Endothelial cell of umbilical vein (primary cell): Measurements from ENCODE around the gene DCLK1. TPM values are rescaled to one million over a fixed set of nuclear protein-coding genes. Genes with fewer than 3 reads are reported as not detected.

Experiments used
- BruUV-seq: library from RNA; stranded (reverse); fragments of 400-500 nt; replicated peaks from 2 replicates; lab custom pipeline; 2021; lab: Mats Ljungman, UMichigan
- CTCF ChIA-PET: fragments of 300-600, 350-600 bp; sonication (Branson Sonifier 250); formaldehyde crosslinking; loops from one replicate; lab custom pipeline; 2021; ENCODE audit warnings: antibody characterized with exemption, inconsistent platforms; lab: Charles Lee
- POLR2A ChIA-PET: fragments of 300-600, 350-600 bp; sonication (Branson Sonifier 250); formaldehyde crosslinking; loops from one replicate; lab custom pipeline; 2021; ENCODE audit warnings: antibody characterized with exemption, inconsistent platforms; lab: Charles Lee
- DNase-seq: peaks from one replicate; pipeline ENCODE4 v3.0.0-alpha.2; 2011; ENCODE audit warnings: low read depth, low spot score
- FAIRE-seq: peaks from 2 replicates; lab custom pipeline; 2011; peaks lifted over from hg19 to GRCh38; lab: Jason Lieb, UNC
- H2AFZ ChIP-seq: 2 replicates; pipeline ENCODE4 v1.6.0; 2012; ENCODE audit warnings: low read depth, low read length, control low read depth, inconsistent platforms
- H3K27ac ChIP-seq: 2 replicates; pipeline ENCODE4 v1.5.1; 2011; ENCODE audit warnings: low read depth, mild to moderate bottlenecking, control low read depth, low read length, moderate library complexity; ENCODE audit not compliant: insufficient read depth
- H3K27me3 ChIP-seq, 2 experiments: 2 replicates each; pipeline versions ENCODE4 v1.6.0 to v1.6.1; 2011; ENCODE audit warnings: low read length in 2 of 2, mixed read lengths in 1 of 2; ENCODE audit not compliant: control insufficient read depth in 2 of 2, insufficient read depth in 2 of 2
- H3K36me3 ChIP-seq, 2 experiments: 2 replicates in 1 of 2; 3 replicates in 1 of 2; pipeline ENCODE4 v1.5.1; 2011; ENCODE audit warnings: low read length in 2 of 2, mild to moderate bottlenecking in 1 of 2, moderate library complexity in 1 of 2; ENCODE audit not compliant: control insufficient read depth in 2 of 2, insufficient read depth in 2 of 2; ENCODE audit errors: extremely low read depth in 1 of 2
- H3K4me1 ChIP-seq: 3 replicates; pipeline ENCODE4 v1.5.1; 2011; ENCODE audit warnings: mild to moderate bottlenecking, low read length; ENCODE audit not compliant: control insufficient read depth, insufficient read depth; ENCODE audit errors: extremely low read depth
- H3K4me2 ChIP-seq: 2 replicates; pipeline ENCODE4 v1.6.1; 2011; ENCODE audit warnings: low read length, control low read depth, mixed read lengths; ENCODE audit not compliant: insufficient read depth
- H3K4me3 ChIP-seq, 3 experiments: fragments of 200-600 bp in 1 of 3; sonication (generic), shearing (Covaris generic) in 1 of 3; replicated peaks in 1 of 3; 2 replicates each; pipeline ENCODE4 v1.5.1; 2011 to 2016; ENCODE audit warnings: control low read depth in 3 of 3, low read length in 3 of 3, mild to moderate bottlenecking in 2 of 3, inconsistent platforms in 1 of 3, low read depth in 1 of 3, moderate library complexity in 1 of 3; ENCODE audit not compliant: insufficient read depth in 1 of 3
- H3K79me2 ChIP-seq: 2 replicates; pipeline ENCODE4 v1.6.0; 2012; ENCODE audit warnings: low read length, inconsistent platforms; ENCODE audit not compliant: control insufficient read depth, insufficient read depth
- H3K9ac ChIP-seq: replicated peaks from 2 replicates; pipeline ENCODE3; 2011; ENCODE audit warnings: low read length, control low read depth; ENCODE audit not compliant: insufficient read depth; ENCODE audit errors: extremely low read depth
- H3K9me1 ChIP-seq: replicated peaks from 3 replicates; pipeline ENCODE4 v1.6.0; 2011; ENCODE audit warnings: mild to moderate bottlenecking, low read length; ENCODE audit not compliant: control insufficient read depth, insufficient read depth; ENCODE audit errors: extremely low read depth
- H3K9me3 ChIP-seq: replicated peaks from 2 replicates; pipeline ENCODE4 v1.5.1; 2012; ENCODE audit warnings: low read length, inconsistent platforms; ENCODE audit not compliant: control insufficient read depth, insufficient read depth
- H4K20me1 ChIP-seq: replicated peaks from 2 replicates; pipeline ENCODE3; 2011; ENCODE audit warnings: mild to moderate bottlenecking, low read length; ENCODE audit not compliant: control insufficient read depth, insufficient read depth; ENCODE audit errors: extremely low read depth
- CTCF ChIP-seq, 2 donors: IDR thresholded peaks; 1 replicate in 1 of 2; 2 replicates in 1 of 2; pipeline ENCODE4 v1.5.1; 2011; ENCODE audit warnings: low read length in 2 of 2, mild to moderate bottlenecking in 2 of 2, moderate library complexity in 2 of 2, control low read depth in 1 of 2, inconsistent platforms in 1 of 2, low read depth in 1 of 2; ENCODE audit not compliant: insufficient read depth in 1 of 2; ENCODE audit errors: extremely low read depth in 1 of 2
- EZH2 ChIP-seq: IDR thresholded peaks from 2 replicates; pipeline ENCODE4 v1.6.1; 2012; ENCODE audit warnings: borderline replicate concordance, low read depth, mild to moderate bottlenecking, moderate library complexity, low read length, inconsistent platforms; ENCODE audit not compliant: severe bottlenecking
- FOS ChIP-seq: IDR thresholded peaks from 2 replicates; pipeline ENCODE4 v1.6.1; 2011; ENCODE audit warnings: mild to moderate bottlenecking, low read length, moderate library complexity, borderline replicate concordance; ENCODE audit not compliant: insufficient read depth
- GATA2 ChIP-seq: IDR thresholded peaks from 2 replicates; pipeline ENCODE4 v1.7.0; 2011; ENCODE audit warnings: low read depth, mild to moderate bottlenecking, moderate library complexity, mixed read lengths, low read length; ENCODE audit not compliant: insufficient read length, insufficient read depth
- JUN ChIP-seq: IDR thresholded peaks from 2 replicates; pipeline ENCODE4 v1.6.1; 2011; ENCODE audit warnings: borderline replicate concordance, low read depth; ENCODE audit not compliant: insufficient read length, insufficient read depth
- MAX ChIP-seq: IDR thresholded peaks from 2 replicates; pipeline ENCODE4 v1.6.1; 2011; ENCODE audit not compliant: insufficient read depth, insufficient read length
- MYC ChIP-seq: IDR thresholded peaks from one replicate; pipeline ENCODE4 v1.6.1; 2011; ENCODE audit warnings: mild to moderate bottlenecking, low read depth, low read length
- POLR2A ChIP-seq: IDR thresholded peaks from 2 replicates; pipeline ENCODE4 v1.6.1; 2012; ENCODE audit warnings: low read depth, mild to moderate bottlenecking, control low read depth, low read length
- POLR2AphosphoS5 ChIP-seq: IDR thresholded peaks from 2 replicates; pipeline ENCODE4 v1.6.1; 2012; ENCODE audit warnings: low read depth, mild to moderate bottlenecking, control low read depth, low read length, moderate library complexity; ENCODE audit not compliant: insufficient read depth
- dilution Hi-C: fragments of 300-500 bp; cut with MboI; formaldehyde crosslinking; loops from one replicate; pipeline ENCODE4 v1.15.0; 2019; ENCODE audit warnings: low sequenced_read_pairs; ENCODE audit not compliant: extremely low pct_ligation_motif_present
- intact Hi-C: fragments of 100-400 bp; cut with micrococcal nuclease; formaldehyde crosslinking; loops from one replicate; pipeline ENCODE4 v1.10.0; 2022
- polyA plus RNA-seq, 4 experiments: library from polyadenylated mRNA; depleted of rRNA in 3 of 4; stranded (reverse) in 3 of 4; unstranded in 1 of 4; fragments of >200 nt; gene quantifications; 2 replicates each; pipeline versions ENCODE4 v1.2.1 to v1.2.3, GENCODE V29; 2011 to 2012; ENCODE audit warnings: missing spikeins in 1 of 4
- total RNA-seq: library from RNA; stranded (reverse); gene quantifications from 2 replicates; pipeline ENCODE4 v1.2.3, GENCODE V29; 2021

Gene DCLK1
- total and polyA plus RNA-seq, 2 donors (not counting 3 experiments of a cell fraction or from before 2014, with no cell fraction given): 0.28 to 3.9 TPM

GRCh38 chr13:35954207-35954560 lies 177.0 kb downstream of the DCLK1 start:
- TF ChIP-seq POLR2A: no peak
- TF ChIP-seq MYC: no peak
- TF ChIP-seq FOS: no peak
- no peak for TF ChIP-seq CTCF (IDR thresholded peaks at IDR 0.05; ENCODE audit: extremely low read depth in 1 of 2, insufficient read depth in 1 of 2, low read depth in 1 of 2, low read length in 2 of 2)
- no peak for TF ChIP-seq GATA2
- no peak for TF ChIP-seq JUN
- TF ChIP-seq MAX: no peak
- no peak for TF ChIP-seq EZH2
- TF ChIP-seq POLR2AphosphoS5: no peak
- Histone ChIP-seq H3K4me1 (no peaks in the 10 kb centered on the region), H3K4me3 (no peak overlapping the region), H3K9ac (no peak overlapping the region), H4K20me1 (no peaks in the 10 kb centered on the region), H3K4me2 (no peak overlapping the region), H3K27me3 (no peaks in the 10 kb centered on the region), H3K27ac (no peak overlapping the region), H2AFZ (no peak overlapping the region), H3K9me1 (no peaks in the 10 kb centered on the region), H3K79me2 (no peaks in the 10 kb centered on the region), H3K36me3 (no peaks in the 10 kb centered on the region), H3K9me3 (no peaks in the 10 kb centered on the region)
- ChIA-PET CTCF (interaction anchor here (1.0 to 3.0 kb wide), 16 partner anchors 8 to 790 kb away, joined by 3 to 37 read pairs (median 5); no protein-coding TSS in a partner anchor), POLR2A (no interaction called here)
- intact Hi-C loops (loop anchor here (5.0 to 10.0 kb wide), 2 partner anchors 117 to 739 kb away; no protein-coding TSS in a partner anchor), dilution Hi-C loops (no loop called here)
- DNase-seq (no peak), FAIRE-seq (no peak)
- BruUV-seq: no TSS peak
